Keratinocyte (primary cell): Measurements from ENCODE around the gene ALS2CL.

Experiments used
- CTCF ChIP-seq, 3 experiments: IDR thresholded peaks in 1 of 3; conservative IDR thresholded peaks in 1 of 3; optimal IDR thresholded peaks in 1 of 3; 2 replicates in 2 of 3; 3 replicates in 1 of 3; pipeline versions ENCODE3 to v1.5.1; 2011; ENCODE audit warnings: low read length in 3 of 3, mild to moderate bottlenecking in 3 of 3, moderate library complexity in 2 of 3, control low read depth in 1 of 3, inconsistent platforms in 1 of 3; ENCODE audit not compliant: insufficient read depth in 2 of 3; ENCODE audit errors: extremely low read depth in 1 of 3
- EZH2 ChIP-seq: IDR thresholded peaks from one replicate; pipeline ENCODE4 v1.6.1; 2012; ENCODE audit warnings: inconsistent platforms, mild to moderate bottlenecking, low read length, moderate library complexity

GRCh38 chr3:46725621-46726314 lies 32.3 kb upstream of the ALS2CL start:
- no peak for TF ChIP-seq CTCF (optimal IDR thresholded peaks at IDR 0.05 in 1 of 3, IDR thresholded peaks at IDR 0.05 in 1 of 3, conservative IDR thresholded peaks at IDR 0.05 in 1 of 3; ENCODE audit: extremely low read depth in 1 of 3, insufficient read depth in 2 of 3, low read length in 3 of 3)
- no peak for TF ChIP-seq EZH2
